HepG2 (cell line): Measurements from ENCODE around the gene SERPINB1. TPM values are rescaled to one million over a fixed set of nuclear protein-coding genes. Genes with fewer than 3 reads are reported as not detected.

Source experiments
- CEBPZ ChIP-seq: IDR thresholded peaks from 2 replicates; pipeline ENCODE4 v1.6.1; 2012; ENCODE audit warnings: low read length, improper control_type of control experiment
- GABPB1 ChIP-seq: IDR thresholded peaks from 2 replicates; pipeline ENCODE4 v1.6.1; 2016; ENCODE audit warnings: mild to moderate bottlenecking, missing genetic modification reagents, moderate library complexity, missing compliant biosample characterization
- HMG20A ChIP-seq: IDR thresholded peaks from 2 replicates; pipeline ENCODE4 v1.6.1; 2016; ENCODE audit warnings: borderline replicate concordance
- KDM5A ChIP-seq: fragments of 200-600 bp; sonication (generic); IDR thresholded peaks from 2 replicates; pipeline ENCODE4 v1.7.0; 2018; ENCODE audit warnings: antibody characterized with exemption, mild to moderate bottlenecking, low read length, borderline replicate concordance
- MED1 ChIP-seq: sonication (generic); formaldehyde crosslinking; IDR thresholded peaks from 2 replicates; pipeline ENCODE4 v1.4.0; 2020; ENCODE audit warnings: missing genetic modification reagents
- MTA1 ChIP-seq: sonication (generic); formaldehyde crosslinking; IDR thresholded peaks from 2 replicates; pipeline ENCODE4 v1.4.0; 2020; ENCODE audit warnings: missing genetic modification reagents, mild to moderate bottlenecking, borderline replicate concordance
- NAIF1 ChIP-seq: sonication (generic); formaldehyde crosslinking; IDR thresholded peaks from 2 replicates; pipeline ENCODE4 v1.5.0; 2020; ENCODE audit warnings: mild to moderate bottlenecking, missing genetic modification reagents, borderline replicate concordance
- NCOR1 ChIP-seq: fragments of 200-600 bp; sonication (generic); IDR thresholded peaks from 2 replicates; pipeline ENCODE4 v1.7.0; 2017; ENCODE audit warnings: antibody characterized with exemption, low read length, borderline replicate concordance
- NR2F2 ChIP-seq: IDR thresholded peaks from 2 replicates; pipeline ENCODE4 v1.6.1; 2012; ENCODE audit warnings: low read depth, inconsistent platforms, borderline replicate concordance
- SMC3 ChIP-seq: IDR thresholded peaks from 2 replicates; pipeline ENCODE4 v1.6.1; 2011; ENCODE audit warnings: low read length, improper control_type of control experiment
- SPEN ChIP-seq: sonication (generic); formaldehyde crosslinking; IDR thresholded peaks from 2 replicates; pipeline ENCODE4 v1.5.1; 2020; ENCODE audit warnings: low read depth, mild to moderate bottlenecking, missing genetic modification reagents
- TEAD3 ChIP-seq: optimal IDR thresholded peaks from 2 replicates; pipeline ENCODE3; 2016; ENCODE audit warnings: borderline replicate concordance
- TOPORS ChIP-seq: sonication (generic); formaldehyde crosslinking; IDR thresholded peaks from 2 replicates; pipeline ENCODE4 v1.8.0; 2023; ENCODE audit warnings: mild to moderate bottlenecking, missing genetic modification reagents
- UBTF ChIP-seq: sonication (generic); formaldehyde crosslinking; IDR thresholded peaks from 2 replicates; pipeline ENCODE4 v1.4.0; 2020; ENCODE audit warnings: mild to moderate bottlenecking, missing genetic modification reagents
- ZC3H4 ChIP-seq: sonication (generic); formaldehyde crosslinking; IDR thresholded peaks from 2 replicates; pipeline ENCODE4 v1.4.0; 2020; ENCODE audit warnings: missing genetic modification reagents, borderline replicate concordance
- ZNF414 ChIP-seq: sonication (generic); formaldehyde crosslinking; IDR thresholded peaks from 2 replicates; pipeline ENCODE4 v1.5.0; 2020; ENCODE audit warnings: missing genetic modification reagents
- ZNF766 ChIP-seq: sonication (generic); formaldehyde crosslinking; IDR thresholded peaks from 2 replicates; pipeline ENCODE4 v1.5.0; 2020; ENCODE audit warnings: missing genetic modification reagents, borderline replicate concordance
- ZZZ3 ChIP-seq: sonication (generic); formaldehyde crosslinking; IDR thresholded peaks from 2 replicates; pipeline ENCODE4 v1.4.0; 2020; ENCODE audit warnings: missing genetic modification reagents, mild to moderate bottlenecking, borderline replicate concordance
- polyA plus RNA-seq, 8 experiments: library from polyadenylated mRNA; depleted of rRNA in 3 of 8; stranded (reverse) in 7 of 8; unstranded in 1 of 8; fragments of >200 nt; fragmentation: Illumina TruSeq in 4 of 8; extraction: Trizol in 4 of 8; gene quantifications; 2 replicates each; pipeline versions ENCODE4 v1.2.1 to v1.2.3, GENCODE V29; 2011 to 2016; ENCODE audit warnings: low read depth in 4 of 8, missing spikeins in 1 of 8, mixed read lengths in 1 of 8; ENCODE audit not compliant: insufficient read depth in 1 of 8
- total RNA-seq, 5 experiments: library from RNA; depleted of rRNA; stranded (reverse); fragments of >200 nt; fragmentation: Illumina TruSeq; extraction: Trizol; gene quantifications; 2 replicates each; pipeline ENCODE4 v1.2.3, GENCODE V29; 2016; ENCODE audit warnings: low read depth in 1 of 5
- TF ChIP-seq, protein P1 (sequence below): sonication (generic); formaldehyde crosslinking; IDR thresholded peaks from 2 replicates; pipeline ENCODE4 v1.4.0; 2020; ENCODE audit warnings: missing genetic modification reagents, mild to moderate bottlenecking, borderline replicate concordance

The SERPINB1 gene
- total and polyA plus RNA-seq, 2 of the 13 experiments (the other 11 are each of a cell fraction or from before 2014, with no cell fraction given): 41.4 to 60.5 TPM

DNA sequence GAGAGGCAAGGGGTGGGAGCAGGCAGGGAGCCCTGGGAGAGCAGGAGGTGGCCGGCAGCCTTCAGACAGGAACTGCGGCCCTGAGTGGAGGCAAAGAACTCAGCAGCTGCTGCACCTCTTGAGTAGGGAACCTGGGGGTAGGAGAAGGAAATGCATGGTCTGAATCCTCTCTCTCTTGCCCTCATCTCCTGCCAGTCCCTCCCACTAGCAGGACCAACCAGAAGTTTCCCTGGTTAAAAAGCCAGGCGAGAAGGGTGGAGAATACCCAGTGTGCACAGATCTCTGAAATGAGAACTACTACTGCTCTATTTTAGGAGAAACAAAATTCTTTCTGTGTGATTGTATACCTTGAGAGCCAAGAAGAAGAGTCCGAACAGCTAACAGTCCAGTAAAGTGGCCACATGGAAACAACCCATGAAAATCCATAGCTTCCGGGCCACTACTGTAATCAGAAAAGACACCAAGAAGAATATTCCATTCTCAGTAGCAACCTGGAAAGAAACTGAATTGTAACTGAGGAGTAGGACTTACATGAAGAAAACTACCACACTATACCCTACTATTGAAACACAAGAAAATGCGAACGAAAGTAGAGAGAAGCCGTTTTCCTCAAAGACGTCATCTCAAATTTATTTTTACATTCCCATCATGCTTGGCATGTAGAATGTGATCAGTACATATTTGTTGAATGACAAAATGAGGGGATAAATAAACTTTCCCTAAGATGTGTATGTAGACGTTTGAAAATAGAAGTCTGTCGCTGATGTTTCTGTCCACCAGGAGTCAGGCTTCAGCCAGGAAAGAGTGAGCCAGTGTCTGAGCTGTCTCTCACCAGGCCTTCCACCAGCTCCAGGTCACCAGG lies 50.8 kb downstream of the SERPINB1 start (continued):
- TF ChIP-seq ZZZ3 (CRISPR knock-in tag) (no peak), CEBPZ (no peak), SMC3 (peak; percentile 100), UBTF (CRISPR knock-in tag) (no peak), GABPB1 (no peak), TOPORS (CRISPR knock-in tag) (peak; percentile 20; the same call in 1 of the 2 replicates), HMG20A (CRISPR knock-in tag) (peak; percentile 37; the same call in 1 of the 2 replicates), NCOR1 (no peak), NAIF1 (no peak), NR2F2 (peak; percentile 60), KDM5A (no peak), TEAD3 (CRISPR knock-in tag) (peak; percentile 34), MED1 (CRISPR knock-in tag) (peak; percentile 55), ZC3H4 (CRISPR knock-in tag) (no peak), MTA1 (CRISPR knock-in tag) (no peak), SPEN (CRISPR knock-in tag) (no peak), ZNF766 (no peak), ZNF414 (0 out of 2 replicates have a peak, but pooled peaks have one; percentile 25)
- TF ChIP-seq, protein P1, sequence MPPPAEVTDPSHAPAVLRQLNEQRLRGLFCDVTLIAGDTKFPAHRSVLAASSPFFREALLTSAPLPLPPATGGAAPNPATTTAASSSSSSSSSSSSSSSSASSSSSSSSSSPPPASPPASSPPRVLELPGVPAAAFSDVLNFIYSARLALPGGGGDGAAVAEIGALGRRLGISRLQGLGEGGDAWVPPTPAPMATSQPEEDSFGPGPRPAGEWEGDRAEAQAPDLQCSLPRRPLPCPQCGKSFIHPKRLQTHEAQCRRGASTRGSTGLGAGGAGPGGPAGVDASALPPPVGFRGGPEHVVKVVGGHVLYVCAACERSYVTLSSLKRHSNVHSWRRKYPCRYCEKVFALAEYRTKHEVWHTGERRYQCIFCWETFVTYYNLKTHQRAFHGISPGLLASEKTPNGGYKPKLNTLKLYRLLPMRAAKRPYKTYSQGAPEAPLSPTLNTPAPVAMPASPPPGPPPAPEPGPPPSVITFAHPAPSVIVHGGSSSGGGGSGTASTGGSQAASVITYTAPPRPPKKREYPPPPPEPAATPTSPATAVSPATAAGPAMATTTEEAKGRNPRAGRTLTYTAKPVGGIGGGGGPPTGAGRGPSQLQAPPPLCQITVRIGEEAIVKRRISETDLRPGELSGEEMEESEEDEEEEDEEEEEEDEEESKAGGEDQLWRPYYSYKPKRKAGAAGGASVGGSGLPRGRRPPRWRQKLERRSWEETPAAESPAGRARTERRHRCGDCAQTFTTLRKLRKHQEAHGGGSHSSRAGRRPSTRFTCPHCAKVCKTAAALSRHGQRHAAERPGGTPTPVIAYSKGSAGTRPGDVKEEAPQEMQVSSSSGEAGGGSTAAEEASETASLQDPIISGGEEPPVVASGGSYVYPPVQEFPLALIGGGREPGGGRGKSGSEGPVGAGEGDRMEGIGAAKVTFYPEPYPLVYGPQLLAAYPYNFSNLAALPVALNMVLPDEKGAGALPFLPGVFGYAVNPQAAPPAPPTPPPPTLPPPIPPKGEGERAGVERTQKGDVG (CRISPR knock-in tag): no peak
